Loucy (cell line): ENCODE measurements around the gene FGGY.

Experiments
- CTCF ChIP-seq: fragments of 200-600 bp; sonication (generic); conservative IDR thresholded peaks from 2 replicates; pipeline ENCODE4 v1.5.1; 2014; ENCODE audit warnings: mild to moderate bottlenecking, antibody characterized with exemption, low read length
- EZH2phosphoT487 ChIP-seq: fragments of 200-600 bp; IDR thresholded peaks from 2 replicates; pipeline ENCODE4 v1.6.1; 2018; ENCODE audit warnings: antibody characterized with exemption, mild to moderate bottlenecking, moderate library complexity, borderline replicate concordance

GRCh38 chr1:59481881-59482505, 185.1 kb downstream of the FGGY start:
- TF ChIP-seq CTCF (no peak), EZH2phosphoT487 (no peak)
